HEK293 (cell line): ENCODE results near the gene GPR153.

Experiments
- SP2 ChIP-seq: fragments of 450-650 bp; formaldehyde crosslinking; IDR thresholded peaks from 2 replicates; pipeline ENCODE4 v1.5.1; 2016; ENCODE audit warnings: missing biosample characterization, missing genetic modification characterization
- TF ChIP-seq, protein P1 (sequence below): fragments of 450-650 bp; formaldehyde crosslinking; IDR thresholded peaks from 2 replicates; pipeline ENCODE4 v1.5.1; 2016; ENCODE audit warnings: missing biosample characterization, missing genetic modification characterization

DNA sequence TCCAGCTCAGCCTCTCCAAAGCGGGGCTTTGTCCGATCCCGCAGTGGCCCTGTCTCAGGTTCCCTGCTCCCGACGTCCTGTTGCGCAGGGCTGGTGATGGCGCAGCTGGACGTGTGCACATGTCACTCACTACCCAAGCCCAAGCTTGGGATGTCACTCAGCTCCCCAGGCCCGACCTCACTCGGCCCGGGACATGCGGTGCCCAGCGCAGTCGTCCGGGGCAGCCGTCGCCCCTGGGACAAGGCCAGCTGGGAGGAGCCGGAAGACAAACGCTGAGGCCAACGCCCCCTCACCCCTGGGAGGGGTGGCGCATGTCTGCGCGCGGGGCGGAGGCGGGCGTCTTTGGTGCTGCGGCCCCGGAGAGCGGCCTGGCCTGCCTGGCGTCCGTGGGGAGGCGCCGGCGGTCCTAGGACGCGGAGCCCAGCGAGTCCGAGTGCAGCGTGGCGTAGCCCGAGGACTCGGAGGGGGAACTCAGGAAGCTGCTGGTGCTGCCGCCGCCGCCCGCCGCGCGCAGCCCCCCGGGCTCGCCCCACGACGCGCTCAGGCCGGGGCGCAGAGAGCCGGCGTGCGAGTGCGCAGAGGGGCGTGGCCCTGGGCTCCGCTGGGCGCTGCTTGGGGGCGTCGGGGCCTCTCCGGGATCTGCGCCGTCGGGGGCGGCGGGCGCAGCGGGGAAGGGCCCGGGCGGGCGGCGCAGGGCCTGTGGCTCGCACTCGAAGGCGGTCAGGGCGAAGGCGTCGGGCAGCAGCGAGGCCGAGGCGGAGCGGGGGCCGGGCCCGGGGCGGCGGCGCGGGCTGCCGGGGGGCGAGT, 11.8 kb downstream of the GPR153 start:
- TF ChIP-seq SP2 (tag by site-specific recombination): no peak
- TF ChIP-seq, protein P1, sequence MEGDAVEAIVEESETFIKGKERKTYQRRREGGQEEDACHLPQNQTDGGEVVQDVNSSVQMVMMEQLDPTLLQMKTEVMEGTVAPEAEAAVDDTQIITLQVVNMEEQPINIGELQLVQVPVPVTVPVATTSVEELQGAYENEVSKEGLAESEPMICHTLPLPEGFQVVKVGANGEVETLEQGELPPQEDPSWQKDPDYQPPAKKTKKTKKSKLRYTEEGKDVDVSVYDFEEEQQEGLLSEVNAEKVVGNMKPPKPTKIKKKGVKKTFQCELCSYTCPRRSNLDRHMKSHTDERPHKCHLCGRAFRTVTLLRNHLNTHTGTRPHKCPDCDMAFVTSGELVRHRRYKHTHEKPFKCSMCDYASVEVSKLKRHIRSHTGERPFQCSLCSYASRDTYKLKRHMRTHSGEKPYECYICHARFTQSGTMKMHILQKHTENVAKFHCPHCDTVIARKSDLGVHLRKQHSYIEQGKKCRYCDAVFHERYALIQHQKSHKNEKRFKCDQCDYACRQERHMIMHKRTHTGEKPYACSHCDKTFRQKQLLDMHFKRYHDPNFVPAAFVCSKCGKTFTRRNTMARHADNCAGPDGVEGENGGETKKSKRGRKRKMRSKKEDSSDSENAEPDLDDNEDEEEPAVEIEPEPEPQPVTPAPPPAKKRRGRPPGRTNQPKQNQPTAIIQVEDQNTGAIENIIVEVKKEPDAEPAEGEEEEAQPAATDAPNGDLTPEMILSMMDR (tag by site-specific recombination): no peak
